Neural crest cell (in vitro differentiated cells): ENCODE results near the gene PDILT. TPM values are rescaled to one million over a fixed set of nuclear protein-coding genes. Genes with fewer than 3 reads are reported as not detected.

Experiments
- DNase-seq: peaks from one replicate; pipeline ENCODE4 v3.0.0; 2021; ENCODE audit warnings: low read depth, mixed read lengths, low spot score
- H3K27ac Mint-ChIP-seq: one replicate; pipeline ENCODE4 v1.8.0; 2021; ENCODE audit warnings: mild to moderate bottlenecking, mixed read lengths; ENCODE audit not compliant: unreplicated experiment
- H3K27me3 Mint-ChIP-seq: 2 replicates; pipeline ENCODE4 v1.8.0; 2021; ENCODE audit warnings: low read depth, mild to moderate bottlenecking, mixed read lengths
- H3K36me3 Mint-ChIP-seq: 2 replicates; pipeline ENCODE4 v1.8.0; 2021; ENCODE audit warnings: low read depth, mild to moderate bottlenecking, mixed read lengths
- H3K4me1 Mint-ChIP-seq: 2 replicates; pipeline ENCODE4 v1.8.0; 2021; ENCODE audit warnings: mixed read lengths
- H3K4me3 Mint-ChIP-seq: one replicate; pipeline ENCODE4 v1.8.0; 2021; ENCODE audit warnings: mild to moderate bottlenecking, mixed read lengths
- H3K9me3 Mint-ChIP-seq: 2 replicates; pipeline ENCODE4 v1.8.0; 2021; ENCODE audit warnings: mixed read lengths
- total RNA-seq: library from RNA; stranded (reverse); gene quantifications from 2 replicates; pipeline ENCODE4 v1.2.1, GENCODE V29; 2021
- TF ChIP-seq, protein P1 (sequence below): fragments of 200-600 bp; sonication (generic); conservative IDR thresholded peaks from 2 replicates; pipeline ENCODE4 v1.5.0; 2021; ENCODE audit warnings: antibody characterized with exemption, mild to moderate bottlenecking

Gene PDILT
- total RNA-seq, 1 donor from 2014 or later: not detected

DNA sequence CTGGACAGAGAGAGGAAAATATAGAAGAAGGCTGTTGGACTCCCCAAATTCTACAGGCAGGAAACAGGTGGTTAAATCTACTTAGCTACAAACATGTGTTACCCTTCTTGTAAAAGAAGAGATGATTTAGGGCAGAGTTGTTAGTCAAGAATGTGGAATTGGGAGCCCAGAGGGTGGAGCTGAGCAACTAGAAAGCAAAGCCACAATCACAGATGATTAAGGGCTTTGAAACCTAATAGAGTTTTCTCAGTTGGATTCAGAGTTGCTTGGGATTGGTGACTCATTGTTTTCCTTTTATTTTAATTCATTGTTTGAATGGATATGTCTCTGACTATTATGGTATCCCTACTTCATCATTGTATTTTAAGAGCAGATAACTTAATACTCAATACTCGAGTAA, 11.0 kb upstream of the PDILT start:
- H3K36me3 Mint-ChIP-seq: no peaks in the 10 kb centered on the region
- no peak for DNase-seq

DNA sequence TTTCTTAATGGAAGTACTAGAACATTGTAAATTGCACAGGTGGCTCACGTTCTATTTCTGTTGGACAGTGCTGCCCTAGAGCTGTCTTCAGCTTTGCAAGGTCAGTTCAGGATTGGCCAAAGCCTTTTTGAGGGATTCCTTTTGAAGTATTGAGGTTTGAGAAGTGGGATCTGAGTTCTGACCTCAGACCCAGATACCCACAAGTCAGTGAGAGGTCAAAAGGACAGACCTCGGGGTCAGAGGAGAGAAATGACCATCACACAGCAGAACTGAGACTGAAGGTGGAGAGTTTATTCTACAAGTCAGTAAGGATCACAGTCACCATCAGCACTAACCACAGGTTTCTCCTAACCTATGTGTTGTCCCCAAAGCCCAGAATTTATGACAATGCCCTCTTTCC, 6.5 kb upstream of the PDILT start:
- no peak overlapping the region for H3K27ac Mint-ChIP-seq
- no peaks in the 10 kb centered on the region for H3K9me3 Mint-ChIP-seq
- no peaks in the 10 kb centered on the region for H3K4me1 Mint-ChIP-seq
- no peaks in the 10 kb centered on the region for H3K36me3 Mint-ChIP-seq
- TF ChIP-seq, protein P1, sequence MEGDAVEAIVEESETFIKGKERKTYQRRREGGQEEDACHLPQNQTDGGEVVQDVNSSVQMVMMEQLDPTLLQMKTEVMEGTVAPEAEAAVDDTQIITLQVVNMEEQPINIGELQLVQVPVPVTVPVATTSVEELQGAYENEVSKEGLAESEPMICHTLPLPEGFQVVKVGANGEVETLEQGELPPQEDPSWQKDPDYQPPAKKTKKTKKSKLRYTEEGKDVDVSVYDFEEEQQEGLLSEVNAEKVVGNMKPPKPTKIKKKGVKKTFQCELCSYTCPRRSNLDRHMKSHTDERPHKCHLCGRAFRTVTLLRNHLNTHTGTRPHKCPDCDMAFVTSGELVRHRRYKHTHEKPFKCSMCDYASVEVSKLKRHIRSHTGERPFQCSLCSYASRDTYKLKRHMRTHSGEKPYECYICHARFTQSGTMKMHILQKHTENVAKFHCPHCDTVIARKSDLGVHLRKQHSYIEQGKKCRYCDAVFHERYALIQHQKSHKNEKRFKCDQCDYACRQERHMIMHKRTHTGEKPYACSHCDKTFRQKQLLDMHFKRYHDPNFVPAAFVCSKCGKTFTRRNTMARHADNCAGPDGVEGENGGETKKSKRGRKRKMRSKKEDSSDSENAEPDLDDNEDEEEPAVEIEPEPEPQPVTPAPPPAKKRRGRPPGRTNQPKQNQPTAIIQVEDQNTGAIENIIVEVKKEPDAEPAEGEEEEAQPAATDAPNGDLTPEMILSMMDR: no peak
- H3K27me3 Mint-ChIP-seq: peaks cover 22% of the 10 kb centered on the region
- no peak overlapping the region for H3K4me3 Mint-ChIP-seq
- DNase-seq: no peak

More for the DNA sequence above, 11.0 kb upstream of the PDILT start:
- TF ChIP-seq, protein P1: no peak
- no peak overlapping the region for H3K4me3 Mint-ChIP-seq
- H3K9me3 Mint-ChIP-seq: no peaks in the 10 kb centered on the region
- H3K27me3 Mint-ChIP-seq: peaks cover 30% of the 10 kb centered on the region
- H3K4me1 Mint-ChIP-seq: no peaks in the 10 kb centered on the region
- no peak overlapping the region for H3K27ac Mint-ChIP-seq

DNA sequence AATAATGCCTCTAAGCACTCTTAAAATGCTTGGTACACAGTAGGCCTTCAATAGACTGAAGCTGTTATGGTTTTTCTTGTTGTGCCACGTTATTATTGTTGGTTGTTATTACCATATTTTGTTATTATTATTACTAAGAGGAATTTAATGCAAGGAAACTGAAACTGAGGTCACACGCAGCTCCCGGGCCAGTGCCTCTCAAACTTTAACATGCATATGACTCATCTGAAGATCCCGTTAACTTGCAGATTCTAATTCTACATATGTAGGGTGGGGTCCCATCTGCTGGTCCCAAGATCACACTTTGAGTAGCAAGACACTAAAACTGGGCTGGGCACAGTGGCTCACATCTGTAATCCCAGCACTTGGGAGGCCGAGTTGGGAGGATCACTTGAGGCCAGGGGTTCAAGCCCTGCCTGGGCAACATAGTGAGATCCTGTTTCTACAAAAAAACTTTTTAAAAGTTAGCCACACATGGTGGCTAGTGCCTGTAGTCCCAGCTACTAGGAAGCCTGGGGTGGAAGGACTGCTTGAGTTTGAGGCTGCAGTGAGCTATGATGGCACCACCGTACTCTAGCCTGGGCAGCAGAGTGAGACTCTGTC, 5.7 kb upstream of the PDILT start:
- peaks cover 16% of the 10 kb centered on the region for H3K27me3 Mint-ChIP-seq
- no peaks in the 10 kb centered on the region for H3K36me3 Mint-ChIP-seq
- TF ChIP-seq, protein P1: no peak
- H3K4me1 Mint-ChIP-seq: no peaks in the 10 kb centered on the region
- H3K9me3 Mint-ChIP-seq: no peaks in the 10 kb centered on the region
- no peak for DNase-seq
- H3K4me3 Mint-ChIP-seq: no peak overlapping the region
- no peak overlapping the region for H3K27ac Mint-ChIP-seq

DNA sequence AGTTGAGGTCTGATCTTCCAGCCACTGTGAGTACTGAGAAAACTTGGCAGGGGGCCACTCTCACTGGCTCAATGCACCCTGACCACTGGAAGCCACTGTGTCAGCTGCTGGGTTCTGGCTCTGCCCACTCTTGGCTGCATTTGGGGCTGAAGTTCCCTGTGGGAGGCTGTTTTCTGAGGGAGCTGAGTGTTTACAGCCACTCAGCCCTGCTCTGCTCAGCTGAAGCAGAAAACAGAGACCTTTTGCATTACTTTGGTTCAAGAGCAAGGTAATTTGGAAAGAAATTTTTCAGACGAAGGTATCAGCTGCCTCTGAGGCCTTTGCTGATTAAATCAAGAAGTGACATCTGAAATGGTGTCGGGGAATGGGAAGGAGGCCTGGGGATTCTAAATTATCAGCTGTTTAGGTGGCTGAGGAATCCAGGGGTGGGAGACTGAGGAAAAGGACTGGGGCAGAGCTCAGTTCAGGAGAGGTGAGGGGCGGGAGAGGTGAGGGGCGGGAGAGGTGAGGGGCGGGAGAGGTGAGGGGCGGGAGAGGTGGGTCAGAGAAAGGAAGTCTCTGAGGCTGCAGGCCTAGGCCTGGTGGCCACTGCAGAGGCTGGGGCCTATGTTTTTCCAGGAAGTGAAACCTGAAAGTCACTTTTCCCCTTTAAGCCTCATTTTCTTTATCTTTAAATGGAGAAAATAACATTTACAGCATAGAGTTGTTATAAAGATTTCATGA, 5.0 kb upstream of the PDILT start, which contains the start of gene ACSM5:
Gene ACSM5, plus strand, starts transcription at position 137 of the 723 bp plus-strand sequence. CDS start 1,951 bp downstream, outside the sequence.
- Mint-ChIP-seq H3K4me3 (no peak within 1 kb of the TSS), H3K36me3 (no peaks in the 10 kb centered on the region), H3K4me1 (no peaks in the 10 kb centered on the region), H3K27me3 (peaks cover 11% of the 10 kb centered on the region), H3K9me3 (no peaks in the 10 kb centered on the region), H3K27ac (no peak within 1 kb of the TSS)
- TF ChIP-seq, protein P1: no peak
- DNase-seq: no peak

DNA sequence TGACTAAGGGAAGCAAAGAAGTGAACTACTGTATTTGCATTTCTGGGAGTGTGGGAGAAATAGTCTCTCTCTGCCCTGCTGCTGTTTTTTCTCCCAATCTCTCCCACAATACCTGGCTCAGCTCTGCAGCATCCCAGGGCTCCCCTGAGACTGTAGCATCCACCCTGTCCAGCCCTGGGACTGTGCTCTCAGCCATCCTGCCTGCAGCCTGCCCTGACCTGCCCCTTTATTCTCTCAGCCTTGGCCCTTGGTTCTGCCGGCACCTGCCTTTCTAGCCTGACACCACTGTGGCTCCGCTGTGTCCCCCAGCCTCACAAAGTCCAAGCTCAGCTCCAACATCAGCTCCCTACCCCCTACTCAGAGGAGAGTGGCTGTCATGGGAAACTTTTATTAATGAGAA, 1.9 kb downstream of the PDILT start:
- no peaks in the 10 kb centered on the region for H3K36me3 Mint-ChIP-seq
- H3K9me3 Mint-ChIP-seq: no peaks in the 10 kb centered on the region
- TF ChIP-seq, protein P1: no peak
- peak overlapping the region; percentile 61 for H3K27ac Mint-ChIP-seq
- no peak overlapping the region for H3K4me3 Mint-ChIP-seq
- peaks cover 8% of the 10 kb centered on the region for H3K4me1 Mint-ChIP-seq
- no peaks in the 10 kb centered on the region for H3K27me3 Mint-ChIP-seq
- no peak for DNase-seq
